ENCODE results near the gene ISLR2. TPM values are rescaled to one million over a fixed set of nuclear protein-coding genes. Genes with fewer than 3 reads are reported as not detected.

ISLR2 gene
- total and polyA plus RNA-seq, 5 experiments from 2014 or later: not detected

DNA sequence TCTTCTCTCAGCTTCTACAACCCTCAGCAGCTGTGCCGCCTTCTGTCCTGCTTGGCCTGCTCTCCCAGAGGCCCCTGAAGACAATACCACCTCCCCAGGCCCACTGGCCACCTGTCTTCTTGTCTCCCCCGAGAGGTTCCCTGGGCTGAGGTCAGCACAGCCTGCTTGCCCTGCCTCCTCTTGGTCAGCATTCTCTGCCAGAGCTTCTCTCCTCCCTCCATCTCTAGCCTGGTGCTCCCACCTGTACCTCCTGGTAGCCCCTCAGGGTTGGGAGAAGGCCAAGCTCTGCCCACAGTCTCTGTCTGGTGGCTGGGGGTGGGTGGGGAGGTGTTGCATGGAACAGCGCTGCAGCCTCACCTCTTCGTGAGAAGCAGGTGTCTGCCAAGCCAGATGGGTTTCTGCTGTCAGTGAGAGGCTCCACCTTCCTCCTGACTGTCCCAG lies 37.5 kb downstream of the ISLR2 start:
- Mint-ChIP-seq H3K4me1 (no peaks in the 10 kb centered on the region), H3K27me3 (peaks cover 2 to 15% (median 8%) of the 10 kb centered on the region in 5 donors), H3K4me3 (no peak overlapping the region), H3K27ac (no peak overlapping the region), H3K36me3 (peaks cover 0 to 7% (median 2%) of the 10 kb centered on the region in 3 donors), H3K9me3 (peaks cover 0 to 11% (median 0%) of the 10 kb centered on the region in 9 donors)
- no peak for ATAC-seq
- no peak for DNase-seq
- POLR2A ChIA-PET: no interaction called here

DNA sequence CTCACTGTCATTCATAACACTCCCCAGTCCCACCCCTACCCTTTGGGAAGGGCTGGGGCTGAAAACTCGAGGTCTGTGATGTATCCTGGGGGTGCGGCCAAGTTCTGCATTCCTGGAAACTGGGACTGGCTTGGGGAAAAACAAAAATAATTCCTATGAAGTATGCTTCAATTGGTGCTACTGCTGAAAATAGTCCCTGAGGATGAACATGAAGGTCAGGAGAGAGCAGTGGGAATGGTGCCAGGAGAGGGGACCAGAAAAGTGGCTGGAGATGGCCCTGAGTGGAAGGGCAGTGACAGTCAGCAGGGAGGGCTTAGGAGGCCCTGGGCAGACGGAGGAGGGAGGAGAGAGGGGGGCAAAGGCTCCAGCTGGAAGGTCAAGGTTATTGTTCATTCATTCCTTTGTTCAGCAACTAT lies 38.3 kb downstream of the ISLR2 start:
- Mint-ChIP-seq H3K36me3 (peaks cover 0 to 7% (median 2%) of the 10 kb centered on the region in 3 donors), H3K27me3 (peaks cover 0 to 15% (median 5%) of the 10 kb centered on the region in 5 donors), H3K4me3 (no peak overlapping the region), H3K27ac (no peak overlapping the region), H3K4me1 (peaks cover 0 to 2% (median 0%) of the 10 kb centered on the region in 4 donors), H3K9me3 (peaks cover 0 to 11% (median 0%) of the 10 kb centered on the region in 9 donors)
- DNase-seq: no peak
- ATAC-seq: no peak
- POLR2A ChIA-PET: no interaction called here

DNA sequence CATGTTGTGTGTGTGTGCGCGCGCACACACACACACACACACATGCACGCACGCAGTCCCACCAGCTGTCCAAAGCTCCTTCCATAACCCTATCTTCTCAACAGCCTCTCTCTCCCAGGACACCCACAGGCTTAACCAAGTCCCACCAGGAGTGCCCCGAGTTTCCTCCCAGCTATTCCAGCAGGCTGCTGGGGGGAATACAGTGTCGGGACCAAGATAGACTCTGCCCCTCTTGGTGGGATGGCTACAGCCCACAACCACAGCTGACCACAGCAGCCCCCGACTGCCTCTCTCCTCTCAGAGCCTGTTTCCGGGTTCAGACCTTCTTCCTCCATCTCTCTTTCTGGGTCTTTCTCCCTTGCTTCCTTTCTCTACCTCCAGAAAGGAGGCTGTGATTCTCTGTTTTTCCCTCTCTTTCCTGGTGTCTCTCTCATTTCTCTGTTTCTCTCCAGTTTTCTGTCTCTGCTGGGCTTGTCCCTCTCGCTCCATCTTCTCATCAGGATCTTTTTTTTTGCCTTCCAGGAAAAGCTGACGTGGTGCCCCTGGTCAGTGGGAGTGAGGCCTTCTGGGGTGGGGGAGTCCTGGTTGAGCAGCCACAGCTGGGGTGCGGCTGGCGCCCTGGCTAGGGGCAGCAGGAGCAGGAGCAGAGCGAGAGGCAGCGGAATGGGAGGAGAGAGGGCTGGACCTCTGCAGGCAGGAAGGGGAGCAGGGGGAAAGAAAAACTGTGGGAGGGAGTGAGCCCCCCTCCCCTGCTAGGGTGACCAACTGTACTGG lies 39.9 kb downstream of the ISLR2 start:
- Mint-ChIP-seq H3K4me1 (peaks cover 0 to 2% (median 0%) of the 10 kb centered on the region in 4 donors), H3K27me3 (peaks cover 0 to 7% (median 0%) of the 10 kb centered on the region in 5 donors), H3K36me3 (no peaks in the 10 kb centered on the region), H3K27ac (no peak overlapping the region), H3K9me3 (no peaks in the 10 kb centered on the region), H3K4me3 (no peak overlapping the region)
- POLR2A ChIA-PET: no interaction called here
- ATAC-seq: no peak
- DNase-seq: no peak

DNA sequence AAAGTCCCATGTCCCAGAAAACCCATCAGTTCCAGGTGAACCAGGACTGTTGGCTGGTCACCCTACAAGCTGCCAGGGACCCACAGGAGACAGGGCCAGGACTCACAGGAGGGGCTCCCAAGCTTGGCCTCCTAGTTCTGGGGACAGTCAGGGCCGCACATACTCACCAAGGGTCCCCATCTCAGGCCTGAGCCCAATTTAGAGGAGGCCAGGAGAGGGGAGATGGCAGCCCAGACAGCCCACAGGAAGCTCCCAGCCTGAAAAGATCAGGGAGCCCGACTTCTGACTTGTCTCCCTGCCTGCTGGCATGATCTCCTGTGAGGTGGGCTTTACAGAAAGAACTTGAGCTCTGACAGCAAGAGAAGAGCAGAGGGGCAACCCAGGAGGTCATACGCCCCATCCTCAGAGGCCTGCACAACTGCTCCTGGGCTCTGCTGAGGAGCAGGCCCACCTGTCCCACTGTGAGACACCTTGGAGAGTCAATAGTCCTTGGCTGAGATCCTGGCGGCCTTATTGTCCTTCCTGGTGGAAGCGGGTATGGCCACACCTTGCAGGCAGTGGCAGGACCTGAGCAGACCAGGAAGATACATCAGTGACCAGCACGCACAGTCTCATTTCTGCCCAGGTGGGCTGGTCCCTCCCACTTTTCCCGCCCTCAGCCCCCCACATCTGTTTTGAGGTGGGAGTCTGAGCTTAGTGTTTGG lies 40.6 kb downstream of the ISLR2 start:
- POLR2A ChIA-PET: no interaction called here
- no peak overlapping the region for H3K27ac Mint-ChIP-seq
- DNase-seq (peak in 1 of 10 donors; percentile 9), ATAC-seq (no peak)
- no peak overlapping the region for H3K4me3 Mint-ChIP-seq
- peaks cover 0 to 2% (median 0%) of the 10 kb centered on the region in 4 donors for H3K4me1 Mint-ChIP-seq
- H3K27me3 Mint-ChIP-seq: peaks cover 0 to 3% (median 0%) of the 10 kb centered on the region in 5 donors
- no peaks in the 10 kb centered on the region for H3K9me3 Mint-ChIP-seq
- H3K36me3 Mint-ChIP-seq: no peaks in the 10 kb centered on the region

DNA sequence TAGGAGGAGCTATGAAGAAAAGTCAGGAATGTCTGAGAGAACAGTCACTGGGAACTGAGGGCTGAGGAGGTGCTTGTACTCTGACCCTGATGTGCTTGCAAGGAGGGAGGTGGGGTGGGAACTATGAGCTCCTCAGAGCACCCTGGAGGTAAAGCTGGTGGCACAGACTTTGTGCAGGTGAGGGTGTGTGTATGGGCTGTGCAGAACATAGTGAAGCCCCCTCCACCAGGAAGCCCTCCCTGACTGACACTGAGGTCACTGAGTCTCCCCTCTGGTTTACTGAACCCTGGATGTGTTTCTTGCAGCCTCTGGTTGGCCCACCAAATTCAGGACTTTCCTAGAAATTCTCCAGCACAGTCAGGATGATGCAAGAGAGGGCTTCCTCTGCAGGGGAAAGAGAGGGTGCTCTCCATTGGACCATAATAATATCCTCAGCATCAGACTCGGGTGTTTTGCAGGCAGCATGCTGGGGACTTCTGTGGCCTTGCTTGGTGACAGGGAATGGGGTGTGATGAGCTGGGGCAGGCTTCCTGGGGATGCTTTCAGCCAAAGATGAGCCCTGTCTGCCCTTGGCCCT lies 41.7 kb downstream of the ISLR2 start:
- no peak for ATAC-seq

DNA sequence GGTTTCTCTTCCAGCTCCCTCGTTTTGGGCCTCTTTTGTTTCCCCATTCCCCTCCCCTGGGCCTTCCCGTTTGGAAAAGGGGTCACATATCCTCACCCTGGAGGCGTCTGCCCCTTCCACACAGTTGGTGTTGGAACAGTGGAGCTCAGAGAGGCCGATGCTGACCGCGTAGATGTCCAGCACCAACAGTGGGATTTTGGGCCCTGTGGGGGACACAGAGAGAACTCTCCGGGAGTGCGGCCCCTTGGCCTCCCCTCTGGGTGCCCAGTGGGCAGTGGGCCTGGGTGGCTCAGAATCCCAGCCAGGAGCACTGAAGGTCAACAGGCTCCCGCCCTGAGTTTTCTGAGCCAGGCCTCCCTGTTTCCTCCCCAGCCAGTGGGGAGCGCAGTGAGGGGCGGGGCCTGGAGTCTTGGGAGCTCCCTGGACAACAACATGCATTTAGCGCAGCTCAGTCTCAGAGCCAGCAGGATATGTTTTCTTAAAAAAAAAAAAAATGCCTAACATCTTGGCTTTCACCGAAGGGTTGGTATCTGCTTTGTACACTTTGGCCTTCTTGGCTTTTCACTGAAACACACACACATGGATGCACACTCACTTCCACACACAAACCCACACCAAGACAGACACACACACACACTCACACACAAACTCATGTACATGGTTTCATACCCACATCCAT lies 42.5 kb downstream of the ISLR2 start:
- H3K9me3 Mint-ChIP-seq: no peaks in the 10 kb centered on the region
- POLR2A ChIA-PET: no interaction called here
- ATAC-seq: no peak

More for the DNA sequence above, 41.7 kb downstream of the ISLR2 start:
- Mint-ChIP-seq H3K9me3 (no peaks in the 10 kb centered on the region), H3K4me3 (no peak overlapping the region), H3K36me3 (no peaks in the 10 kb centered on the region), H3K27me3 (peaks cover 0 to 3% (median 0%) of the 10 kb centered on the region in 5 donors), H3K27ac (no peak overlapping the region), H3K4me1 (peaks cover 0 to 2% (median 0%) of the 10 kb centered on the region in 4 donors)
- POLR2A ChIA-PET: no interaction called here
- DNase-seq: peak in 1 of 10 donors; percentile 11

DNA sequence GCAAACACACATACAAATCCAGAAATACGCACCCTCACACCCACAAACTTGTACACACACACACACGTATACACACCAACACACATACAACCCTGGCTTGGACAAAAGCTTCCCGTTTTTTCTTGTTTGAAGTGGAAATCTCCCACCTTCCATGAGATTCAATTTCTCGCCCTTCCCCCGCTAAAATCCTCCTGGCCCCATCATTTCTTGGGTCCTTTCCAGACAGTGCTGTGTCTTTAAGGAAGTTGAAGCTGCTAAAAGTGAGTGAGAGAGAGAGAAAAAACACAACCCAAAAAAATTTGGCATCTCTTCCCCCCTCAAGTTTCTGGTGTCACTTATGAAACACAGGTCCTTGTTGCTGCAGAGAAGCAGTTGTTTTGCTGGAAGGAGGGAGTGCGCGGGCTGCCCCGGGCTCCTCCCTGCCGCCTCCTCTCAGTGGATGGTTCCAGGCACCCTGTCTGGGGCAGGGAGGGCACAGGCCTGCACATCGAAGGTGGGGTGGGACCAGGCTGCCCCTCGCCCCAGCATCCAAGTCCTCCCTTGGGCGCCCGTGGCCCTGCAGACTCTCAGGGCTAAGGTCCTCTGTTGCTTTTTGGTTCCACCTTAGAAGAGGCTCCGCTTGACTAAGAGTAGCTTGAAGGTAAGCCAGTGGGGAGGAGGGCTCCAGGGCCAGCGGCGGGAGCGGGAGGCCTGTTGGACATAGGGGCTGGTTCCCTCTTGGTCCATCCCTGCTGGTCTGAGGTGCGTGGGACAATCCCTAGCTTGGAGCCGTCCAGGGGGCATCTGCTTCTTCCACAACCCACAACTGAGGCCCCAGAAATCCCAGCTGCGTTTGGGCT lies 43.2 kb downstream of the ISLR2 start, which contains the start of gene ISLR:
ISLR (plus strand) TSS at position 331 of the 839 bp plus-strand sequence. CDS start 1,149 bp downstream, outside the sequence.
- DNase-seq (peak in 1 of 10 donors; percentile 6), ATAC-seq (no peak)
- H3K9me3 Mint-ChIP-seq: no peaks in the 10 kb centered on the region
- H3K27ac Mint-ChIP-seq: peak within 1 kb of the TSS in 1 of 10 donors; percentile 52
- POLR2A ChIA-PET: no interaction called here
- H3K4me3 Mint-ChIP-seq: no peak within 1 kb of the TSS
- H3K4me1 Mint-ChIP-seq: peaks cover 0 to 2% (median 0%) of the 10 kb centered on the region in 4 donors
- peaks cover 0 to 3% (median 2%) of the 10 kb centered on the region in 5 donors for H3K27me3 Mint-ChIP-seq
- H3K36me3 Mint-ChIP-seq: no peaks in the 10 kb centered on the region

More for the DNA sequence above, 42.5 kb downstream of the ISLR2 start:
- peak in 1 of 10 donors; percentile 15 for DNase-seq
- Mint-ChIP-seq H3K4me1 (peaks cover 0 to 2% (median 0%) of the 10 kb centered on the region in 4 donors), H3K27ac (no peak overlapping the region), H3K27me3 (peaks cover 0 to 3% (median 0%) of the 10 kb centered on the region in 5 donors), H3K36me3 (no peaks in the 10 kb centered on the region), H3K4me3 (no peak overlapping the region)

DNA sequence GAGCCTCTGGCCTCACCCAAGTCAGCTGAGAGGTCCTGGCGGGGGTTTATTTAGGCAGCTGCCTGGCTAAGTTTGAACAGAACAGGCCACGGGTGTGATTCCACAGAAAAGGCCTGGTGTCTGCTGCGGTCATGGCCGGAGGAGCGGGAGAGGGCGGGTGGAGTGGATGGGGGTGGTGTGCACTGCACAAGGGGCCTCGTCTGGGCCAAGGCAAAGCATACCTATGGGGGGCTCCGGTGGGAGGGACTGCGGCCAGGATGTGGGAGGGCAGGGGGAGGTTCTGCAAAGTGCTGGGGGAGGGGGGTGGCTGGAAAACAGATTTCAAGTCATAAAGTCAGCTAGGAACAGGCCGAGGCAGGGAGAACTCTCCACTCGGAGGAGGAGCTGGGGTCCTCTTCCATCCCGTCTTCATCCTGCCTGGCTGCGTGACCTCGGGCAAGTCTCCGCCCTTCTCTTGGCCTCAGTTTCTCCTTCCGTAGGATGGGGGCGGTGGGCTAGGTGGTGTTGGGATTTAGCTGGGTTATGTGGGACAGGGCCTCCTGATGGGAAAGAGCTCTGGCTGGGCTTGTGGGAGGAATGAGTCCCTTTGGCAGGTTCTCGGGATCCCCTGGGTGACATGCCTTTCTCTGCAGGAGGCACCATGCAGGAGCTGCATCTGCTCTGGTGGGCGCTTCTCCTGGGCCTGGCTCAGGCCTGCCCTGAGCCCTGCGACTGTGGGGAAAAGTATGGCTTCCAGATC lies 44.0 kb downstream of the ISLR2 start:
- POLR2A ChIA-PET: interaction anchor here (0.6 kb wide), 1 partner anchor 49 kb away, joined by 6 read pairs; no protein-coding TSS in a partner anchor
- Mint-ChIP-seq H3K36me3 (no peaks in the 10 kb centered on the region), H3K27me3 (peaks cover 1 to 10% (median 4%) of the 10 kb centered on the region in 5 donors), H3K27ac (peak overlapping the region in 1 of 10 donors; percentile 52), H3K9me3 (no peaks in the 10 kb centered on the region), H3K4me3 (no peak overlapping the region), H3K4me1 (peaks cover 0 to 2% (median 0%) of the 10 kb centered on the region in 4 donors)
- ATAC-seq: no peak
- peak in 1 of 10 donors; percentile 50 for DNase-seq

DNA sequence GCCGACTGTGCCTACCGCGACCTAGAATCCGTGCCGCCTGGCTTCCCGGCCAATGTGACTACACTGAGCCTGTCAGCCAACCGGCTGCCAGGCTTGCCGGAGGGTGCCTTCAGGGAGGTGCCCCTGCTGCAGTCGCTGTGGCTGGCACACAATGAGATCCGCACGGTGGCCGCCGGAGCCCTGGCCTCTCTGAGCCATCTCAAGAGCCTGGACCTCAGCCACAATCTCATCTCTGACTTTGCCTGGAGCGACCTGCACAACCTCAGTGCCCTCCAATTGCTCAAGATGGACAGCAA lies 44.5 kb downstream of the ISLR2 start:
- H3K27ac Mint-ChIP-seq: no peak overlapping the region
- peaks cover 1 to 11% (median 4%) of the 10 kb centered on the region in 5 donors for H3K27me3 Mint-ChIP-seq
- DNase-seq (no peak), ATAC-seq (no peak)
- peaks cover 0 to 2% (median 0%) of the 10 kb centered on the region in 4 donors for H3K4me1 Mint-ChIP-seq
- no peaks in the 10 kb centered on the region for H3K9me3 Mint-ChIP-seq
- POLR2A ChIA-PET: interaction anchor here (0.6 kb wide), 1 partner anchor 49 kb away, joined by 6 read pairs; no protein-coding TSS in a partner anchor
- H3K4me3 Mint-ChIP-seq: no peak overlapping the region
- H3K36me3 Mint-ChIP-seq: no peaks in the 10 kb centered on the region

DNA sequence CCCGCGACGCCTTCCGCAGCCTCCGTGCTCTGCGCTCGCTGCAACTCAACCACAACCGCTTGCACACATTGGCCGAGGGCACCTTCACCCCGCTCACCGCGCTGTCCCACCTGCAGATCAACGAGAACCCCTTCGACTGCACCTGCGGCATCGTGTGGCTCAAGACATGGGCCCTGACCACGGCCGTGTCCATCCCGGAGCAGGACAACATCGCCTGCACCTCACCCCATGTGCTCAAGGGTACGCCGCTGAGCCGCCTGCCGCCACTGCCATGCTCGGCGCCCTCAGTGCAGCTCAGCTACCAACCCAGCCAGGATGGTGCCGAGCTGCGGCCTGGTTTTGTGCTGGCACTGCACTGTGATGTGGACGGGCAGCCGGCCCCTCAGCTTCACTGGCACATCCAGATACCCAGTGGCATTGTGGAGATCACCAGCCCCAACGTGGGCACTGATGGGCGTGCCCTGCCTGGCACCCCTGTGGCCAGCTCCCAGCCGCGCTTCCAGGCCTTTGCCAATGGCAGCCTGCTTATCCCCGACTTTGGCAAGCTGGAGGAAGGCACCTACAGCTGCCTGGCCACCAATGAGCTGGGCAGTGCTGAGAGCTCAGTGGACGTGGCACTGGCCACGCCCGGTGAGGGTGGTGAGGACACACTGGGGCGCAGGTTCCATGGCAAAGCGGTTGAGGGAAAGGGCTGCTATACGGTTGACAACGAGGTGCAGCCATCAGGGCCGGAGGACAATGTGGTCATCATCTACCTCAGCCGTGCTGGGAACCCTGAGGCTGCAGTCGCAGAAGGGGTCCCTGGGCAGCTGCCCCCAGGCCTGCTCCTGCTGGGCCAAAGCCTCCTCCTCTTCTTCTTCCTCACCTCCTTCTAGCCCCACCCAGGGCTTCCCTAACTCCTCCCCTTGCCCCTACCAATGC lies 45.1 kb downstream of the ISLR2 start:
- H3K36me3 Mint-ChIP-seq: no peaks in the 10 kb centered on the region
- H3K4me1 Mint-ChIP-seq: peaks cover 0 to 2% (median 0%) of the 10 kb centered on the region in 4 donors
- POLR2A ChIA-PET: interaction anchor here (0.6 kb wide), 1 partner anchor 48 kb away, joined by 6 read pairs; no protein-coding TSS in a partner anchor
- ATAC-seq (no peak), DNase-seq (peak in 1 of 10 donors; percentile 51)
- no peak overlapping the region for H3K4me3 Mint-ChIP-seq
- no peaks in the 10 kb centered on the region for H3K9me3 Mint-ChIP-seq
- peaks cover 1 to 15% (median 3%) of the 10 kb centered on the region in 5 donors for H3K27me3 Mint-ChIP-seq
- H3K27ac Mint-ChIP-seq: no peak overlapping the region
